Embryonic facial prominence (tissue), 1 donor: ENCODE measurements around the gene RLF.
"Not testable (repeated sequence)": the region's sequence is repeated elsewhere in the genome, so short reads cannot be mapped to it uniquely, and the experiment has no call there.

ENCODE experiments used
- DNase-seq: peaks from one replicate; pipeline ENCODE4 v3.0.0-alpha.2; 2016; ENCODE audit errors: extremely low spot score

RLF gene

GRCh38 chr1:40162753-40163441 lies 1.7 kb downstream of the RLF start:
- DNase-seq, result no peak

- no peak for DNase-seq
Observed at GRCh38 chr1:40167317-40167716, 6.1 kb downstream of the RLF start.

- no peak for DNase-seq
Observed at GRCh38 chr1:40171036-40171435, 9.8 kb downstream of the RLF start.

- DNase-seq, result no peak
Observed at GRCh38 chr1:40174788-40175187, 13.6 kb downstream of the RLF start.

- DNase-seq, result not testable (repeated sequence)
Observed at GRCh38 chr1:40176989-40177388, 15.8 kb downstream of the RLF start.

GRCh38 chr1:40178200-40178599 lies 17.0 kb downstream of the RLF start:
- no peak for DNase-seq

- DNase-seq, result no peak
Observed at GRCh38 chr1:40179496-40180089, 18.4 kb downstream of the RLF start.

GRCh38 chr1:40183055-40183710 lies 22.0 kb downstream of the RLF start:
- DNase-seq, result no peak

- no peak for DNase-seq
Observed at GRCh38 chr1:40184193-40184592, 23.0 kb downstream of the RLF start.

- DNase-seq, result no peak
Observed at GRCh38 chr1:40185951-40186864, 25.0 kb downstream of the RLF start.

- DNase-seq, result no peak
Observed at GRCh38 chr1:40187399-40187798, 26.2 kb downstream of the RLF start.

- not testable (repeated sequence) for DNase-seq
Observed at GRCh38 chr1:40194639-40195038, 33.5 kb downstream of the RLF start.

GRCh38 chr1:40197656-40198055 lies 36.5 kb downstream of the RLF start:
- DNase-seq, result no peak

GRCh38 chr1:40199126-40199525 lies 37.9 kb downstream of the RLF start:
- no peak for DNase-seq

- no peak for DNase-seq
Observed at GRCh38 chr1:40204856-40205255, 43.7 kb downstream of the RLF start.

GRCh38 chr1:40210511-40211204 lies 49.5 kb downstream of the RLF start:
- DNase-seq, result no peak

GRCh38 chr1:40218333-40218732 lies 57.1 kb downstream of the RLF start:
- no peak for DNase-seq

- DNase-seq, result not testable (repeated sequence)
Observed at GRCh38 chr1:40221471-40221905, 60.3 kb downstream of the RLF start.

GRCh38 chr1:40221977-40222772 lies 61.0 kb downstream of the RLF start:
- no peak for DNase-seq

- DNase-seq, result no peak
Observed at GRCh38 chr1:40224040-40224439, 62.9 kb downstream of the RLF start.

GRCh38 chr1:40226192-40226591 lies 65.0 kb downstream of the RLF start:
- DNase-seq, result no peak
